COLO668 (cell line): Measurements from ENCODE around the gene SREBF1.

Experiments used
- DNase-seq: peaks from one replicate; lab custom pipeline; 2025; ENCODE audit not compliant: unreplicated experiment; lab: John Stamatoyannopoulos, UW

Gene SREBF1

DNA sequence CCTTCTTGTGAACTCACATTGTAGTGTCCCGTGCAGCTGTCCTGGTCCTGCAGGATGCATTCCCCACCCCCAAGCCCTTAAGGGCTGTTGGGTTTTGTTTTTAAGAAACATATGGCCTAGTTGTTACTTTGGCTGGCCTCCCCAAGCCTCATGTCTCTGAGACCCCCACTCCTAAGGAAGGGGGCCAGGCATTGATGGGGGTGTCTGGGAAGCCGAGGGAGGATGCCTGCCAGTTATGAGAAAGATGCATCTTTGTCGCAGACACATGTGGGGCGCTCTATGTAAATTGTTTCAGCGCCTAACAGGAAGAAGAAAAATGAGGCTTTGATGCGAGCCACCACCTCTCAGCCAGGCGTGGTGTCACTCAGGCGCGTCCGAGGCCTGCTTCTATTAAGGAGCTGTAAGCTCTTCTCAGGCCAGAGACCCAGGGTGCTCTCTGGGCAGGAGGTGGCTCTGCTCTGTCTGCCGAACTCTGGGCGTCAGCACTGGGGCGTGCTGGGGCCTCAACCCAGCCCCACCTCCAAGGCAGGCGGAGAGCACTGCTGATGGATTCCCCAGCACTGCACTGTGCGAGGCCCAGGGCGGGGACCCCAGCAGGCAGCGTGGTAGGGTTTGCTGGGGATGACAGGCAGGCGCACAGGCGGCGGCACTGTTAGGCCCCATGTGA, 70.6 kb downstream of the SREBF1 start:
- DNase-seq, result no peak

GRCh38 chr17:17765359-17766076, 71.3 kb downstream of the SREBF1 start:
- DNase-seq, result no peak

DNA sequence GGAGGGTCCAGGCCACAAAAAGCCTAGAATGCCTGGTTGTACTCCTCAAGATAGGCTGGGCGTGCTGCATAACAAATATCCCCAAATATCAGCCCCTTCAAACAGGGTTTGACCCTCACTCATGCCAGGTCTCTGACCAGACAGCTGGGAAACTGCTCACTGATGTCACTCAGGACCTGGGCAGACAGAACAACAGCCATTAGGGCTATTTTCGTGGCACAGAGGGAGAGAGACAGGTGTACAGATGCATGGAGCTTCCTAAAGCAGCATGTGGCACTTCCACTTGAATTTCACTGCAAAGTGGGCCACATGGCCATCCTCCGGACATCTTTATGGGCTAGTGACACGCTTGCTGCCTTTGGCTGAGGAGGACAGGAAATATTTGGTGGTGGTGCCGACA, 73.1 kb downstream of the SREBF1 start:
- no peak for DNase-seq

GRCh38 chr17:17763136-17763535, 73.7 kb downstream of the SREBF1 start:
- DNase-seq, result no peak

DNA sequence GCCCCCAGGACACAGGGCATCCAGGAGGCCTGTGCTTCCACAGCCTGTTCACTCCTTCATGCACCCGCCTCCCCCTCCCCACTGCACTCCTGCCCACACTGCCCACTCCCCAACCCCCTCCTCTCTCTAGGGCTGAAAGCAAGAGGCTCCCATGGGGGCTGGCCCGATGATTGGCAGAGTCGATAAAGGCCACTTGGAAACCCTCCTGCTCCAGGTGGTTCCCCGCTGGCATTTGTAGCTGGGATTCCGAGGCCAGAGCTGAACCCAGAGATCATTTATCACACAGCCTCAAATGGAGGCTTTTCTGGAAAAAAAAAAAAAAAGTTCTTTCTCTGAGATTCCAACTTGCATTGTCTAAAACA, 74.1 kb downstream of the SREBF1 start:
- no peak for DNase-seq
